Activated CD4-positive, alpha-beta T cell treated with anti-CD3 and anti-CD28 coated beads, Interleukin-2, amount 10 ng/mL, durations not matched to agents 7 days and 5 days (primary cell): ENCODE measurements around the gene CTLA4. TPM values are rescaled to one million over a fixed set of nuclear protein-coding genes. Genes with fewer than 3 reads are reported as not detected.

Experiments
- CTCF ChIA-PET: fragments of 350-600 bp; sonication (Branson Sonifier 250); formaldehyde crosslinking; loops from one replicate; lab custom pipeline; 2021; ENCODE audit warnings: antibody characterized with exemption; lab: Charles Lee
- POLR2A ChIA-PET: fragments of 350-600 bp; sonication (Branson Sonifier 250); formaldehyde crosslinking; loops from one replicate; lab custom pipeline; 2021; ENCODE audit warnings: antibody characterized with exemption; lab: Charles Lee
- DNase-seq: peaks from one replicate; pipeline ENCODE4 v3.0.0-alpha.2; 2020
- H3K27ac Mint-ChIP-seq: one replicate; pipeline ENCODE4 v1.8.0; 2021; ENCODE audit warnings: mild to moderate bottlenecking, moderate library complexity, mixed read lengths
- H3K27me3 Mint-ChIP-seq: one replicate; pipeline ENCODE4 v1.8.0; 2021; ENCODE audit warnings: mixed read lengths
- H3K36me3 Mint-ChIP-seq: one replicate; pipeline ENCODE4 v1.8.0; 2021; ENCODE audit warnings: low read depth, mixed read lengths
- H3K4me1 Mint-ChIP-seq: one replicate; pipeline ENCODE4 v1.8.0; 2021; ENCODE audit warnings: mixed read lengths
- H3K4me3 Mint-ChIP-seq: one replicate; pipeline ENCODE4 v1.8.0; 2021; ENCODE audit warnings: mild to moderate bottlenecking, moderate library complexity, mixed read lengths
- H3K9me3 Mint-ChIP-seq: one replicate; pipeline ENCODE4 v1.8.0; 2021; ENCODE audit warnings: mixed read lengths
- total RNA-seq, 2 experiments: library from RNA; stranded (reverse); gene quantifications; one replicate each; pipeline ENCODE4 v1.2.3, GENCODE V29; 2021

CTLA4 gene
- total RNA-seq, 2 experiments from 2014 or later, result 20.1 to 22.7 TPM

DNA sequence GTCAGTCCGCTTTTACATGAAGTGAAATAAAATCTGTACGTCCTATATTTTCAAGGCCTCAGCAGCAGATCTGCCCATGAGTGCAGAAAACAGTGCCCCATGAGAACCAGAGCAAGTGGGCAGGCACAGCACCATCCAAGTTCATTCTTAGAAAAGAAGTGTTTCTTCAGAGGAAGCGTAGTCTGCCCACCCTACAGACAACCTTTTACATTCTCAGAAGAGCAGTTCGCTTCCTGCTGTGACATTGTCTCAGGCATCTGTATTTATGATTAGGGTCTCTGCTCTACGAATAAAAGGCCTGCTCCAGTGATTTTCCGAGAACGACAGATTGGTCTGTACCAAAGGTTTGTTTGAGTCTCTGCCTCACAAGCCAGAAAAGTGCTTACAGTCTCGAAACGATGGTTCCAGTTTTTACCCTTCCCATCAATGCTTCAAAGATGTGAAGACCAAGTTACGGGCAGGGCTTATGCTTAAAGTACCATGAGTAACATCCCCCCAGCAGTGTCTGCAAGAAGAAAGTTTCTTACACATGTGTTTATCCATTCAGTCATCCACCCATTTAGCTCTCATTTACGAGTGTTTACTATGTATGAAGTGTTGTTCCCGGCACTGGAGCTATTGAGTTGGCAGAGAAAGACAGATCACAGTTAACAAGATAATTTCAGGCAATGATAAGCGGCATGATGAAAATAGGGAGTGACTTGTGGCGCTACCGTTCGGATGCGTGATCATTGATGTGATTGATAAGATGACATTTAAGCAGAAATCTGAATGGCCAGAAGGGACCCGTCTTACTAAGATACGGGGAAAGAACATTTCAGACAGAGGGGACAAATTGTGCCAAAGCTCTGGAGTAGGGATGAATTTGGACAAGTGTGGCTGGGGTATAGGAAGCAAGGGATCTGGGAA is 31.4 kb upstream of the CTLA4 start:
- Mint-ChIP-seq H3K4me1 (peaks cover 11% of the 10 kb centered on the region), H3K9me3 (peaks cover 4% of the 10 kb centered on the region), H3K27ac (no peak overlapping the region), H3K27me3 (no peaks in the 10 kb centered on the region), H3K36me3 (peaks cover 2% of the 10 kb centered on the region), H3K4me3 (no peak overlapping the region)
- no peak for DNase-seq
- POLR2A ChIA-PET, result no interaction called here
- CTCF ChIA-PET, result interaction anchor here (1.1 to 2.0 kb wide), 3 partner anchors 20 to 38 kb away, joined by 3 to 10 read pairs (median 4); no protein-coding TSS in a partner anchor

GRCh38 chr2:203840655-203841205 is 26.8 kb upstream of the CTLA4 start:
- H3K36me3 Mint-ChIP-seq, result no peaks in the 10 kb centered on the region
- H3K4me1 Mint-ChIP-seq, result peaks cover 15% of the 10 kb centered on the region
- H3K27ac Mint-ChIP-seq, result no peak overlapping the region
- no peak overlapping the region for H3K4me3 Mint-ChIP-seq
- H3K27me3 Mint-ChIP-seq, result no peaks in the 10 kb centered on the region
- ChIA-PET CTCF (interaction anchor here (0.8 to 1.3 kb wide), 3 partner anchors 16 to 25 kb away, joined by 3 to 4 read pairs (median 3); no protein-coding TSS in a partner anchor), POLR2A (no interaction called here)
- no peaks in the 10 kb centered on the region for H3K9me3 Mint-ChIP-seq
- no peak for DNase-seq

DNA sequence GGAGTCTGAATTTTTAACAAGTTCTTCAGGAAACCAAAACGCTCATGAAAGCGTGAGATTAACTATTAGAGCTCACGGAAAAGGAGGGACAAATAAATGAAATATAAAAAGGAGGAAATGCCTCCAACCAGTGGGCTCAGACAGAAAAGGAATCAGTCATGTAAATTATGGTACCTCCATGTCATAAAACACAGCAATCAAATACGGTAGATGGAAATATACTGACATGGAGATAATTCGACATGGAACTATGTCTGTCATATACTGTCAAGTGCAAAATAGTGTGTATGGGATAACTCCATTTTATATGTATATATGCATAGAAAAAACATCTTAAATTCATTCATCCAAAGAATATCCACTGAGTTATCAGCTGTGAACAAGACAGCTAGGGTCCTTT is 25.9 kb upstream of the CTLA4 start:
- DNase-seq, result no peak
- H3K36me3 Mint-ChIP-seq, result no peaks in the 10 kb centered on the region
- ChIA-PET CTCF (interaction anchor here (0.6 to 1.3 kb wide), 5 partner anchors 12 to 321 kb away, joined by 3 to 4 read pairs (median 3); no protein-coding TSS in a partner anchor), POLR2A (no interaction called here)
- no peak overlapping the region for H3K27ac Mint-ChIP-seq
- no peaks in the 10 kb centered on the region for H3K27me3 Mint-ChIP-seq
- peaks cover 15% of the 10 kb centered on the region for H3K4me1 Mint-ChIP-seq
- no peak overlapping the region for H3K4me3 Mint-ChIP-seq
- H3K9me3 Mint-ChIP-seq, result peaks cover 2% of the 10 kb centered on the region

DNA sequence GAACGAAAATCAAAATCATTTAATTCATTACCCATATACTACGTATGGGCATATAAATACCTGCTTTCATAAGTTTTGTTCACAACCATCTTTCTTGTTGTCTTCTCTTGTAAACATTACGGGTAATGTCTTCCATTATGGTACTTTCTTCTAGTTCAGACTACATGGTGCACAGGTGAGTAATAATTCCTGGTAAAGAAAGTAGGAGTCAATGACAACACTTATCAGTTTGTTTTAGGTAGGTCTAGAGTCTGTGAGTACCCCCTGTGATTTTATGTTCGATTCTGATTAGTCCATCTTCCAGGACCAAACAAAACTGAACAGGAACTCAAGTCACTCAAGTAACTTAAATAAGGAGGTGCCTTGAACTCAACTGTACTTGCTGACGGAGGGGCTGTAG is 25.2 kb upstream of the CTLA4 start:
- H3K9me3 Mint-ChIP-seq, result peaks cover 3% of the 10 kb centered on the region
- DNase-seq, result no peak
- peaks cover 15% of the 10 kb centered on the region for H3K4me1 Mint-ChIP-seq
- H3K27ac Mint-ChIP-seq, result no peak overlapping the region
- no peaks in the 10 kb centered on the region for H3K36me3 Mint-ChIP-seq
- no peaks in the 10 kb centered on the region for H3K27me3 Mint-ChIP-seq
- ChIA-PET CTCF (interaction anchor here (1.5 to 1.8 kb wide), 2 partner anchors 19 to 25 kb away, joined by 4 to 6 read pairs; partner anchors contain the start of gene CTLA4), POLR2A (no interaction called here)
- H3K4me3 Mint-ChIP-seq, result no peak overlapping the region

- H3K4me3 Mint-ChIP-seq, result no peak overlapping the region
- peaks cover 5% of the 10 kb centered on the region for H3K4me1 Mint-ChIP-seq
- H3K9me3 Mint-ChIP-seq, result peaks cover 6% of the 10 kb centered on the region
- H3K27ac Mint-ChIP-seq, result no peak overlapping the region
- H3K36me3 Mint-ChIP-seq, result peaks cover 2% of the 10 kb centered on the region
- no peaks in the 10 kb centered on the region for H3K27me3 Mint-ChIP-seq
- DNase-seq, result no peak
- CTCF ChIA-PET, result interaction anchor here (0.8 kb wide), 1 partner anchor 27 kb away, joined by 3 read pairs; no protein-coding TSS in a partner anchor
- POLR2A ChIA-PET, result no interaction called here
Observed at GRCh38 chr2:203846490-203847105, 21.0 kb upstream of the CTLA4 start.

DNA sequence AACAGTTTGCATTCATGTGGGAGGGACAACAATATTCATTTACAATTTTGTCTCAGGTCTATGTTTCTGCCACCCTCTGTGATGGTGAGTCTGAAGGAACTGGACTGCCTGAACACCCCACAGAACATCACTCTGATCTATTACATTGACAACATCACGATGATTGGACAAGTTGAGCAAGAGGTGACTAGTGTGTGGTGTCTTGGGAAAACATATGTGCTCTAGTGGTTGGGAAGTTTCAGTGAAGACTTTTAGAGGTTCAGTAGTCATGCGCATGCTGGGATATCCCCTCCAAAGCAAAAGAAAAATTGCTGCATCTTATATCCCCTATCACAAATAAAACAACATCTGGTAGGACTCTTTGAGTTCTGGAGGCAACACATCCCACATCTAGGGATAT is 18.6 kb upstream of the CTLA4 start:
- no peaks in the 10 kb centered on the region for H3K27me3 Mint-ChIP-seq
- POLR2A ChIA-PET, result no interaction called here
- no peak for DNase-seq
- no peak overlapping the region for H3K4me3 Mint-ChIP-seq
- H3K9me3 Mint-ChIP-seq, result peaks cover 6% of the 10 kb centered on the region
- CTCF ChIA-PET, result interaction anchor here (1.0 to 1.5 kb wide), 5 partner anchors 9 to 75 kb away, joined by 3 to 5 read pairs (median 3); partner anchors contain the start of gene CTLA4
- H3K36me3 Mint-ChIP-seq, result peaks cover 3% of the 10 kb centered on the region
- peaks cover 15% of the 10 kb centered on the region for H3K4me1 Mint-ChIP-seq
- H3K27ac Mint-ChIP-seq, result no peak overlapping the region

GRCh38 chr2:203852760-203853159 is 14.8 kb upstream of the CTLA4 start:
- H3K36me3 Mint-ChIP-seq, result peaks cover 3% of the 10 kb centered on the region
- ChIA-PET CTCF (interaction anchor here (0.9 kb wide), 1 partner anchor 18 kb away, joined by 3 read pairs; no protein-coding TSS in a partner anchor), POLR2A (interaction anchor here (1.0 kb wide), 1 partner anchor 29 kb away, joined by 5 read pairs; no protein-coding TSS in a partner anchor)
- no peak for DNase-seq
- no peaks in the 10 kb centered on the region for H3K27me3 Mint-ChIP-seq
- peaks cover 34% of the 10 kb centered on the region for H3K4me1 Mint-ChIP-seq
- no peak overlapping the region for H3K4me3 Mint-ChIP-seq
- H3K9me3 Mint-ChIP-seq, result peaks cover 3% of the 10 kb centered on the region
- H3K27ac Mint-ChIP-seq, result no peak overlapping the region

DNA sequence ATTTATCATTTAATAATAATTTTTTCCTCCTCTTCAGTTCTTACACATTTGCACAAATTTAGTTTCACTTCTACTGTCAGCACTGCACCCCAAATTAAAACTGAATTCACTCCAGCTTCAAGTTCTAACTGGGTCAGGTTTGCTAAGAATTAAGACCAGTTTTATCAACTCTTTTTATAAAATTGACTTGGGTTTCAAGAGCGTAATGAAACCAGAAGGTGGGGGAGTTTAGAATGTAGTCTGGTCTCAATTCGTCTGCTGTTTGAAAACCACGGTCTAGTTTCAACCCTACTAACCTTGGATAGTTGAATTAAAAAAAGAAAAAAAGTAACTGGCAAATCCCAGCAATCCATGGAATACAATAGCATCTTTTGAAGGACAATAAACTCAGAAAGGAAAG is 14.3 kb upstream of the CTLA4 start:
- peaks cover 39% of the 10 kb centered on the region for H3K4me1 Mint-ChIP-seq
- peaks cover 3% of the 10 kb centered on the region for H3K9me3 Mint-ChIP-seq
- H3K27ac Mint-ChIP-seq, result peak overlapping the region; percentile 81
- H3K36me3 Mint-ChIP-seq, result peaks cover 3% of the 10 kb centered on the region
- DNase-seq, result no peak
- ChIA-PET CTCF (interaction anchor here (0.9 to 1.3 kb wide), 3 partner anchors 12 to 23 kb away, joined by 3 to 4 read pairs (median 4); no protein-coding TSS in a partner anchor), POLR2A (interaction anchor here (1.0 kb wide), 1 partner anchor 29 kb away, joined by 5 read pairs; no protein-coding TSS in a partner anchor)
- H3K27me3 Mint-ChIP-seq, result no peaks in the 10 kb centered on the region
- peak overlapping the region; percentile 61 for H3K4me3 Mint-ChIP-seq

DNA sequence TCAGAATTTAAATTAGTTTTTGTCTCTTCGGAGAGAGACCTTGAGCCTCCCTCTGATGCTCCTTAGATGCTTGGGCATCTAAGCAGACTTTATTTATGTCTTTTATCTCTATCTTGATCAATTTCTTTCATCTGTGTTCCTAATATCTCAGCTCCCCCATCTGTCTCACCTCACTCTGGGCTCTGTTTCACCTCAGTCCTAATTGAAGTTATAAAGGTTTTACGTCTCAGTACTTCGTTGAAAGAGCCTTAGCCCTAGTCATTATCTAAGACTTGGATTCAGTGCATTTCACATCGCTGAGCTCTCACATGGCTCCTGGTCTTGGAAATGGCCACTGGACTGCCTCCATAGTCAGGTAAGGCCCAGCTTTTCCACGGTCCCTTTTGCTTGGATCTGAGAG is 13.8 kb upstream of the CTLA4 start:
- Mint-ChIP-seq H3K27ac (peak overlapping the region; percentile 72), H3K9me3 (peaks cover 3% of the 10 kb centered on the region), H3K4me1 (peaks cover 43% of the 10 kb centered on the region), H3K27me3 (no peaks in the 10 kb centered on the region), H3K4me3 (peak overlapping the region; percentile 61), H3K36me3 (peaks cover 3% of the 10 kb centered on the region)
- ChIA-PET POLR2A (interaction anchor here (1.0 kb wide), 1 partner anchor 30 kb away, joined by 5 read pairs; no protein-coding TSS in a partner anchor), CTCF (interaction anchor here (0.7 to 1.3 kb wide), 5 partner anchors 12 to 34 kb away, joined by 3 to 5 read pairs (median 4); partner anchors contain the start of gene CTLA4)
- no peak for DNase-seq

GRCh38 chr2:203855274-203855673 is 12.3 kb upstream of the CTLA4 start:
- CTCF ChIA-PET, result interaction anchor here (0.6 to 1.5 kb wide), 6 partner anchors 13 to 203 kb away, joined by 3 to 6 read pairs (median 3); no protein-coding TSS in a partner anchor
- POLR2A ChIA-PET, result no interaction called here
- Mint-ChIP-seq H3K36me3 (peaks cover 6% of the 10 kb centered on the region), H3K27ac (no peak overlapping the region), H3K4me3 (no peak overlapping the region), H3K4me1 (peaks cover 58% of the 10 kb centered on the region), H3K27me3 (no peaks in the 10 kb centered on the region), H3K9me3 (peaks cover 5% of the 10 kb centered on the region)
- DNase-seq, result no peak

DNA sequence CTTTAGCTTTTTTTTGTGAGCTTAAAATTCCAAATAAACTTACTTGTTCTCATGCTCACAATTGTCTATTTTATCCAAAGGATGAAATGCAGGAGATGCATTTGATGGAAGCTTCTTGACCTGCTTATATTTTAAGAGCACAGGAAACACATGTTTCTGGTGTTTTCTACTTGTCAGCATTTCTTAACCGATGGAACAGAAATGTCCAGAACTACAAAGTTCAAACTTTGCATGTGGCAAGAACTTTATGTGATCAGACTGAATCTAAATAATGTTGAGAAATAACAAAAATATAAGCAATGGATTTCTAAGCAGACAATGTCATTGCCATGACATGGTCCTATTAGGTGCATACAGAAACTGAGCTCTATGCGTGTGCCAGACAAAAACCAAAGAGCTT is 9.9 kb upstream of the CTLA4 start:
- CTCF ChIA-PET, result interaction anchor here (0.8 to 1.5 kb wide), 15 partner anchors 9 to 856 kb away, joined by 3 to 7 read pairs (median 4); partner anchors contain the start of gene CTLA4

DNA sequence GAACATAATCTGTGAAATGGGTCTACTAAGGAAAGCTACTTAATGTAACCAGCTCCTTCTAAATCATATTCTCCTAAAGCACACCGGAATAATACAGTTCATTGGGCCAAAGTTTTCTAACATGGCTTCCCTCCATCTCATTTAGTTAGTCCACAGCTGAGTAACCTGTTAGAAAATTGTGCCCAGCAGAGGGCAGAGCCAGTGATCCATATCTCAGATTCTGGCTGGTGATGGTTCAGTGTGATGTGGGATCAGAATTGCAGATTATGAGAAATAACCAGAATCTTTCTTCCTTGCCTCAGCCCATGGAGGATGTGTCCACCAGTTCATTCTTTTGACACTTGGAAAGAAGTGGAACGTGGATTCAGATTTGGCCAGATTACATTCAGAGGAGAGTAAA is 9.4 kb upstream of the CTLA4 start:
- peaks cover 59% of the 10 kb centered on the region for H3K4me1 Mint-ChIP-seq
- H3K9me3 Mint-ChIP-seq, result peaks cover 5% of the 10 kb centered on the region
- peaks cover 5% of the 10 kb centered on the region for H3K36me3 Mint-ChIP-seq
- ChIA-PET CTCF (interaction anchor here (0.8 to 1.5 kb wide), 15 partner anchors 8 to 857 kb away, joined by 3 to 7 read pairs (median 4); partner anchors contain the start of gene CTLA4), POLR2A (no interaction called here)
- H3K4me3 Mint-ChIP-seq, result no peak overlapping the region
- H3K27me3 Mint-ChIP-seq, result no peaks in the 10 kb centered on the region
- DNase-seq, result peak; percentile 26
- peak overlapping the region; percentile 20 for H3K27ac Mint-ChIP-seq

More for the DNA sequence above, 9.9 kb upstream of the CTLA4 start:
- Mint-ChIP-seq H3K27me3 (no peaks in the 10 kb centered on the region), H3K36me3 (peaks cover 5% of the 10 kb centered on the region), H3K4me1 (peaks cover 63% of the 10 kb centered on the region), H3K4me3 (no peak overlapping the region), H3K27ac (no peak overlapping the region), H3K9me3 (peaks cover 5% of the 10 kb centered on the region)
- no peak for DNase-seq
- POLR2A ChIA-PET, result no interaction called here
